Transverse colon (tissue), 4 donors: ENCODE measurements around the gene KLF11.

Experiments
- CTCF ChIP-seq, 5 experiments: fragments of 200-600 bp in 3 of 5; fragments of 450-650 bp in 2 of 5; sonication (generic) in 3 of 5; IDR thresholded peaks; 1 replicate in 2 of 5; 2 replicates in 3 of 5; pipeline ENCODE4 v1.5.1; 2016 to 2017; ENCODE audit warnings: antibody characterized with exemption in 5 of 5, inconsistent platforms in 3 of 5, mild to moderate bottlenecking in 2 of 5, moderate library complexity in 1 of 5
- POLR2A ChIP-seq: fragments of 450-650 bp; IDR thresholded peaks from one replicate; pipeline ENCODE4 v1.6.1; 2016; ENCODE audit warnings: antibody characterized with exemption, mild to moderate bottlenecking, moderate library complexity
- POLR2AphosphoS5 ChIP-seq, 3 donors: sonication (generic); formaldehyde crosslinking; IDR thresholded peaks; one replicate each; pipeline ENCODE4 v1.6.1; 2016; ENCODE audit warnings: antibody characterized with exemption in 3 of 3

DNA sequence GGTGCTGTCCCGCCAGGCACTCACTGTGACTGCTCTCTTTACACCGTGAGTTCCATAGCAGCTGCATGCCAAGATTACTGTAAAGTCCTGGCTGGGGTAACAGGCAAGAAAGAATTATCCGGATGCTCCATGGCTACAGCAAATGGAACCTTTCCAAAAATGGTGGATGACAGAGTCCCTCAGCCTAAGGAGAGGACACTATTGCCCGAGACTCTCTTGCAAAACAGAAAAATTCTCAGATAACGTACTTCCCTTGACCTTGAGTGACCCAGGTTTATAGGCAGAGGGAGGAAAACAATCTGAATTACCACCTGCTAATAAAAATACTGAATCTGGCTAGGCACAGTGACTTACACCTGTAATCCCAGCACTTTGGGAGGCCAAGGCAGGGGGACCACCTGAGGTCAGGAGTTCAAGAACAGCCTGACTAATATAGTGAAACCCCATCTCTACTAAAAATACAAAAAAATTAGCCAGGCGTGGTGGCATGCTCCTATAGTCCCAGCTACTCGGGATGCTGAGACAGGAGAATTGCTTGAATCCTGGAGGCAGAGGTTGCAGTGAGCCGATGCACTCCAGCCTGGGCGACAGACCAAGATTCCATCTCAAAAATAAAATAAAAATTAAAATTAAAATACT lies 32.3 kb downstream of the KLF11 start:
- TF ChIP-seq POLR2A (no peak), CTCF (IDR thresholded peaks at IDR 0.05) (no peak), POLR2AphosphoS5 (IDR thresholded peaks at IDR 0.05) (no peak)
